HG03064 (cell line): ENCODE results near the gene TXLNB.
A peak's percentile ranks its signal among the peaks of the same experiment; 100 is the strongest.

ENCODE experiments used
- ATAC-seq: cut with Tn5 transposase; IDR thresholded peaks from one replicate; pipeline ENCODE4 v1.9.1; 2021; ENCODE audit warnings: low read depth; ENCODE audit not compliant: unreplicated experiment

Gene TXLNB

GRCh38 chr6:139275279-139276055 is 16.3 kb downstream of the TXLNB start:
- ATAC-seq, result no peak

DNA sequence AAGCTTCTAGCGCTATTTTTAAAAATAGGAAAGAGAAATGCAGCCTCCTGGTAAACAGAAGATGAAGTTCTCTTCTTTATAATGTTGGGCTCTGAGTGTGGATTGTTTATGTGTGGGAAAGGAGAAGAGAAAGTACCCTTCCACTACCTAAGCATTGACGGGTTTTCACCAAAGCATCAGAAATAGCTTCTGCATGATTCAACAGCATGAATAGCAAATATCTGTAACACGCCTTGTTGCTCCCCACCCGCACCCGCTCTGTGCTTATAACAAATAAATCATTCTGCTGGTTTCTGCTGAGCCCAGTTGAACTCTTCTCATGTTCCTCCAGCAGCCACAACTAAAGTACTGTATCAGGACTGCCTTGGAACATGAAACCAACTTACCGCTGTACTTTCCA is 20.7 kb downstream of the TXLNB start:
- ATAC-seq, result peak; percentile 76

- ATAC-seq, result no peak
Observed at GRCh38 chr6:139270249-139270648, 21.5 kb downstream of the TXLNB start.

GRCh38 chr6:139265512-139266190 is 26.1 kb downstream of the TXLNB start:
- ATAC-seq, result no peak

DNA sequence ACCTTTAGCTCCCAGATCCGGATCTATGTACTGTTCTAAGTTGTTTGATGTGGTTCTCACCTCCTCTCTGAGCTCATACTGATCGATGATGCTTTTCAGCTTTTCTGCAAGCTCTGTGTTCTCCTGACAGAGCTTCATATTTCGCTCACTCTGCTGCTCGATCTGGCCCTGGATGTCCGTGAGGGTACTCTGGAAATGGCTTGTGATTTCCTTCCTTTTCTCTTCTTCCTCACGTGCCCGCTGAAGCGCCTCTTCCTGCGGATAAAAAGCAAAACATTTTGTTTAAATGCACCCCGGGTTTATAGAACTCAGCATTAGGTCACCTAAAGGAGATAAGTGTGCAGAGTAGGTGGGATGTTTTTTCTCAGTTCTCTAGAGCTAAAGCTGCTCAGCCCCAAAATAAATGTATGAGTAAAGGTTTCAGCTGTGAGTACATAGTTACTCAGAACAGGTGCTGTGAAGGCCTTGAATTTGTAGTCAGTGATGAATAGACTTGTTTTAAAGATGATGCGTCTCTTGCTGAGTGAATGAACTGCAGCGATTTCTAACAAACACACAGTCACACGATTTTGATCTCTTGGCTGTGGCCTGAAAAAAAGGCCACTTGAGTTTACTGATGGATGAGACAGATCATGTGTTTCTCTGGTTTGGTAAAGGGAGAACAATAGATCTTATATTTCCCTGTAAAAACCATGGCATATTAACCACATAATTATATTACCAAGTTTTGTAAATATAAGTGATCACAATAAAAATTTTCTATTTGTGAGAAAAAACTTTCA is 29.1 kb downstream of the TXLNB start:
- ATAC-seq, result peak; percentile 84

DNA sequence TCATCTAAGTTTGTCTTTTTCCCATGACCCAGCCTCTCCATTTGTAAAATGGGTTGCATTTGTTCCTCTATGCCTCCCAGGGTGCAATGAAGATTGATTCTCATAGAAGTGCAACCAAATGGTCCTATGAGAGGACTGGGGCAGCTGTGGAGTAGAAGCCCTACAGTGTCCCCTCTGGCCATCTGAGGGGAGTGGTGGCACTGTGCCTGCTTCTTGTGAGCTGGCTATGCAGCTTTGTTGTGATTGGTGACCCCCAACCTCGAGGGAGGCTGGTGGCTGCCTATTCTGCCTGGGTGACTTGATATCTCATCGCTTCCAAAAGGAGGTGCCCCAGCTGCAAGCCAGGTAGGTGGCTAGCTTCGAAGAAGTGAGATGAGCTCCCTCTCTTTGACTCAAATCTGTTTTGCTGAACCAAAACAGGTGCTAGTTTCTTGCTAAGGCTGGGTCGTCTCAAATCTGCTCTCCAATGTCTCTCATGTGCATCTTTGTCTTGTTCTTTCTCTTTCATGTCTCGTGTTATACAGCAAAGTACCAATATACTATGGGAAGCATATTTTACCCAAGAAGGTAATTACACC is 33.9 kb downstream of the TXLNB start:
- no peak for ATAC-seq

DNA sequence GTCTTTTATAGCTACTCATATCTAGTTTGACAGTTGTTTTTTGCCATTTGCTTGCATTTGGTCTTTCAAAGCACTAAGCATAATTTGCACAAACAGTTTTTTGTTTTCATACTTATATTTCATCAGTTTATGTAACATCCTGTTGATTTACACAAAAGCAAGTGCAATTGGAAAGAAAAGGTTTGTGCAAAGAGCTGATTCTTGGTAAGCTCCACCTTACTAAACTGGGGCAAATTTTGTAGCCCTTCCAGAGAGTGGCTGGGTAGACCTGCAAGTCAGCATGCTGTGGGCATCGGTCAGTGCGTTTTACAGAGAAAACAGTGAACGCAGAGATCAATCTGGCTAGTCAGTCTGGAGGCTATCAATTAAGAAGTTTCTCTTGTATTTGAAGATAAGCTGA is 34.5 kb downstream of the TXLNB start:
- ATAC-seq, result no peak

- no peak for ATAC-seq
Observed at GRCh38 chr6:139256087-139256486, 35.7 kb downstream of the TXLNB start.

GRCh38 chr6:139254196-139254595 is 37.6 kb downstream of the TXLNB start:
- no peak for ATAC-seq

DNA sequence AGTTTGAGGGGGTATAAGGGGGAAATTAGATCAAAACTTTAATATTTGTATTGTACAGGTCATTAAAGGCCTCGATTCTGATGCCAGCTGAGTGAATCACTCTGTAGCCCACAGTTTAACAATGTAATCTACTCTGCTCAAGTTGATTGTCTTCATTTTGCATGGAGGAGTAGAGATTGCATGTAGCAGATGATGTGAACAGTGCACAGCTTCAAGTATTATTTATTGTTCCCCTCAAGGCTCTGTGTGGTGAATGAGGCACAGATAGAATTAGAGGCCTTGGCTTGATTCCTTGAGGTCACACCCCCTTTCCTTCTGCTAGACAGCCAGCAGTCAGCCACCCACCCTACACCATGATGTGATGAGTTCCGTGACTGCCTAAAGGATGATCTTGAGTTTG is 38.1 kb downstream of the TXLNB start:
- no peak for ATAC-seq

DNA sequence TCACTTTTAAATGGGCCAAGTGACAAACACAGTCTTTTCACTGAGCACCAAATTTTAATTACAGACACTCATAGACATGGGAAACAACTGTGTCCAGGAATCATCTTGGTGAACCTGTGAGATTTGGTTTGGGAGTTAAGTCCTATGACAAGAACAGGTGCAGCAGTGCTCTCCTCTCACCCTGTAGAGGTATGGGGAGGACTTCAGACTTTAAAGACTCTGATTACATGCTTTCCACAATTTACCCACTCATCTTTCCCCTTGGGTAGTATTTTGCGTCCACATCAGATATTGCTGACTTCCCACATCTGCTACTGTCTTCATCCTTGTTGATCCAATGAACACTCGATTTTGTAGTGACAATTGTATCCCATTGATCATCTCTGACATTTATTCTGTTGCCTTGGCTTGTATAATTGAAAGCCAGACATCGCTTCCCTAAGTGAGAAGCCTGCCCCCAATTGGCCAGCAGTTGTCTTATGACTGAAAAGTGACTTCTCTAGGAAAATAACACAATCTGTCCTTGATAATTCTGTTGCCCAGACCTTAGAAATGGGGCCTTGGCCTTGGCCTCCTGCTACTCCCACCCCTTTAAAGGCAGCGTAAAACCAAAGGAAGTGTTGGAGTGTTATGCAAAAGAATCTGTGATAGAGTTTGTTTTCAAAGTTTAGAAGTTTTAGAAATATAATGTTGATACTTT is 40.0 kb downstream of the TXLNB start:
- no peak for ATAC-seq

DNA sequence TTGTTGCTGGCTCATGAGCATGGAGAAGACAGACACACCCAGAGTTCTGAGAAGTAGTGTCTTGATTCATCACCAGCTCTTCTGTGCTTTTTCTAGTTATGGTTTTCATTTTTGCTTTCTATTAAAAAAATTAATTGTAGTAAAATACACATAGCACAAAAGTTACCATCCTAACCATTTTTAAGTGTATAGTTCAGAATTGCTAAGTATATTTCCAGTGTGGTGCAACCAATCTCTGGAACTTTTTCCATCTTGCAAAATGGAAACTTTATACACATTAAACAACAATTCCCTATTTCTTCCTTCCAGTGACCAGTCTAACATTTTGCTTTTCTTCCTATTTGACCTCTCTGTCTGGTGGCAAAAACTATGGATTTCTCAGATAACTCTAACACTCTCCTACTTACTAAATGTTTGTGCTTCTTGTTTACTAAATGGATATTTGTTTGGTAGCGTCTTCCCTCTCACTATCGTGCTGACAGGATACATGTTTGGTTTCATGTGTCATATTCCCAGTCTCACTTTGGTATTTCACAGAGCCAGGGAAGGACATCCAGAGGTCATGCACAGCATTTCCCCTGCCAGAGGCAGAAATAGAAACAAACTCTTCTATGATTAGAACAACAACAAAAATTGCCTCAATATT is 40.6 kb downstream of the TXLNB start:
- ATAC-seq, result peak; percentile 58

DNA sequence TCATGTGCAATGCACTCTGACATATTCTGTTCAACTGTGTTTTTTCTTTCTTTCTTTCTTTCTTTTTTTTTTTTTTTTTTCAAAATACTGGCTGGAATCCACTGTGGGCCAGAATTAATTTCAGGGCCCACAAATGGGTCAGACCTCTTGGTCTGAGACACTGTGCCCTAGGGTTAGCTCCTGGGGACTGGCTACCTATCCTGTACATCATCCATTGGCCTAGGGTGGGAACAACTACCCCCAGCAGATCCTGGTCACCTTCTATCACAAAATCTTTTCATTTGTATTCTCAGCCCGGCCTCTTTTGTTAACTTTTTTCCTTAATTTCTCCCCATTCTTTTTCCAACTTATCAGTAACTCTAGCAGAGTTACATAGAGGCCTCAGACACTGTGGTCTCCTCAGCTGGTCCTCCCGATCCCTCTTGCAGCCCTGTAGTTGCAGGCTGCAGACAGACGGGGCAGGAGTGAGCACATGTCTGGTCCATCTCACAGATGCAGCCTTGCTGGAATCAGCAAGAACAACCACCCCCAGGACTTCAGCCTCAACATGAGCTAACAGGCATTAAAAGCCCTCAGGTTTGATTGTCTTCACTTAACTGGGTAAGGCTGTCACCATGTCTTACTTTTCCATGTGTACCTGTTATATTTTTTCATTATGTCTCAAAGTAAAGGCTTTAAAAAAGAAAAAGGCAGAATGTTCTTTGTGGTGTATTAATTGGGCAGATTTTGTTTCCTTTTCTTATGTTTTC is 41.3 kb downstream of the TXLNB start:
- ATAC-seq, result peak; percentile 83

GRCh38 chr6:139249395-139249794 is 42.4 kb downstream of the TXLNB start:
- ATAC-seq, result no peak

DNA sequence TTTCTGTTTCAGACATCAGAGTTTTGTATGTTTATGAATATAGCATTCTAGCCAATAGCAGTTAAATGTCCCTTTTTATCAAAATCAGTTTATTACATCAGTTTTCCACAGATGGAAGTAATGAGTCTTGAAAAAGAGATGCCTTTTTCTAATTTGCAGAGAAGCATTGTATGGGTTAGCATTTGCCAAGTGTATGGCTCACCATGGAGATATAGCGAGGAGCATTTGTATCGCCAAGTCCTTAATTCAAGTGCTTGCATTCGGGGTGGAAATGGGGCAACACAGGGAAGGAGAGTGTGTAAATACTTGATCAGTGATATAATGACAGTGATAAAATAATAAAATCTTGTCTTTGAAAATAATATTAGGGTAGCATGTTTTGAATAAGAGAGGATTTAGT is 42.9 kb downstream of the TXLNB start:
- no peak for ATAC-seq

DNA sequence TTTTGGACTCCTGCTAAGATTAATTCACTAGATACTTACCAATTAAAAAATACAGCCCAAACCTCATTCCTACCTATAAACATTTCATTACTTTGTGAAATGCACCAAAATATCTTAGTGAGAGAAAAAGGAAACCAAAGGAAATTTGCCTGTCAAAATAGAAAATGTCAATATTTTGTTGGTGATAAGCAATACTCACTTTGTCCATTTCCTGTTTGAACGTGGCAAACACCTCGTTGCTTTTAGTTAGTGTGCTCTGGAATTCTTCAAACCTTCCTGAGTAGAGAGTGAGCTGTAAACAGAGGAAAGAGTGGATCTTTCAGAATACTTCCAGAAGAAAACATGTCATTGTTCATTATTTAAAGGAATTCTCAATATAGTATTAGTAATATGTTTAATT is 44.2 kb downstream of the TXLNB start:
- no peak for ATAC-seq

DNA sequence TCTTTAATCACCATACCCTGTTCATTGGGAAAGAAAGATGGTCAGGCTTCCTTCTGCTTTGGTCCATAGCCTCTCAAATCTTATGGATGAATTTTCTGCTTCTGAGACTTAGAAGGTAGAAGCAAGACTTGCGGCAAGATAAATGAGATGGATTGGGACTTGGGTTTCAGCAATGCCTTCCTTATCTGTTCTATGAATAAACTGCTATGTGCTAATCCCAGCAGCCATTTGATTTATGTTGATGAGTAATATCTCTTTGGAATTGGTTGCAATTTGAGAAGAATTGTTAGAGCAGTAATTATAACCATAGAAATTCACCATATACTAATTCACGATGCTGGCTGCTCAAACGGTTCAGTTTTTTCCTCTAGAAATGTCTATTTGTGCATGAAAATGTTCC is 48.3 kb downstream of the TXLNB start:
- ATAC-seq, result no peak

DNA sequence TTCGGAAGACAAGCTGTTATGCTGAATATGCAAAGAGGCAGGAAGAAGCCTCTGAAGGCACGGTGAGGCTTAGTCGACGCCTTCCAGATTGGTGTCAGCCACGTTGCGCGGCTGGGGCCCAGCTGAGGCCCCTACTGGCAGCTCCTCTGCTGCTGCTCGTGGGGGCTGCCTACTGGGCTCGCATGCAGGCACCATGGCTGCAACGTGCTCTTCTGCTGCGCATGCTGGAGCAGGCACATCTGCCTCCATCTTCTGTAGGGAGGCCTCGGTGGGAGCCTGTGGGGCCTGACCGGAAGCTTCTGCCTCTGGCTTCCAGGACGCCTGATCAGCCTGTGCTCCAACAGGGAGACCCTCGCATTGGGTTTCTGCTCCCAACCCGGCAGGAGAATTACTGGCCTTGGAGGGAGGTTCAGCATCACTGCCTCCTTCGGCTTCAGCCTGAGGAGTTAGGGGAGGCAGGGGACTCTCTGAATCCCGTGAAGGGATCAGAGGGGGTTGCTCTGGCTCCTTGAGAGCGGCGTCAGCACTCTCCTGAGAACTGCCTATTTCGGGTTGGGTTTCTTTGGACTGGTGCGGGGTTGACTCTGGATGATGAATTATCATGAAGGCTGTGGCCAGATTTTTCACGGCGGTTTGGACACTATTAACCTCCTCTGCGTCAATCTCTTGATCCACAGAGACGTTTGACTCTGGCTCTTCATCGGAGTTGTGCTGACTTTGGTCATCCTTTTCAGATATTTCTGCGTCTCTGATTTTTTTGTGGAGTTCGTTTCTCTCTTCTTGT is 49.1 kb downstream of the TXLNB start:
- no peak for ATAC-seq
